GM23338 (cell line): ENCODE measurements around the gene PUS1. TPM values are rescaled to one million over a fixed set of nuclear protein-coding genes. Genes with fewer than 3 reads are reported as not detected.

Experiments used
- ATAC-seq: fragments of 200-7000 bp; cut with Tn5 transposase; 3 replicates; pipeline ENCODE4 v1.9.1; 2020
- DNase-seq: peaks from one replicate; pipeline ENCODE4 v3.0.0-alpha.2; 2015; ENCODE audit warnings: low spot score
- H2AFZ ChIP-seq: fragments of 200-600 bp; sonication (generic); 2 replicates; pipeline ENCODE4 v1.8.0; 2016; ENCODE audit warnings: antibody characterized with exemption, mild to moderate bottlenecking, moderate library complexity
- H3F3A ChIP-seq: fragments of 200-600 bp; sonication (generic); replicated peaks from 2 replicates; pipeline ENCODE4 v1.8.0; 2017; ENCODE audit warnings: antibody characterized with exemption, mixed run types, low read depth
- H3K27ac ChIP-seq: fragments of 200-600 bp; sonication (generic); 2 replicates; pipeline ENCODE4 v1.6.1; 2016; ENCODE audit warnings: low read depth
- H3K27me3 ChIP-seq: fragments of 200-600 bp; sonication (generic); 2 replicates; pipeline ENCODE4 v1.8.0; 2016; ENCODE audit warnings: mild to moderate bottlenecking, mixed run types, moderate library complexity; ENCODE audit not compliant: insufficient read depth
- H3K36me3 ChIP-seq: fragments of 200-600 bp; sonication (generic); 2 replicates; pipeline ENCODE4 v1.8.0; 2016; ENCODE audit warnings: mild to moderate bottlenecking; ENCODE audit not compliant: insufficient read depth
- H3K4me1 ChIP-seq: fragments of 200-600 bp; sonication (generic); 2 replicates; pipeline ENCODE4 v1.8.0; 2016; ENCODE audit warnings: mild to moderate bottlenecking, moderate library complexity; ENCODE audit not compliant: insufficient read depth
- H3K4me2 ChIP-seq: fragments of 200-600 bp; sonication (generic); 2 replicates; pipeline ENCODE4 v1.7.1; 2017; ENCODE audit warnings: mixed run types
- H3K4me3 ChIP-seq: fragments of 200-600 bp; sonication (generic); 2 replicates; pipeline ENCODE4 v1.6.1; 2016; ENCODE audit warnings: mixed run types
- H3K79me2 ChIP-seq: fragments of 200-600 bp; sonication (generic); replicated peaks from 2 replicates; pipeline ENCODE4 v1.8.0; 2017; ENCODE audit warnings: mild to moderate bottlenecking; ENCODE audit not compliant: insufficient read depth
- H3K9me2 ChIP-seq: fragments of 200-600 bp; sonication (generic); 2 replicates; pipeline ENCODE4 v1.8.0; 2017; ENCODE audit not compliant: insufficient read depth
- H4K20me1 ChIP-seq: fragments of 200-600 bp; sonication (generic); replicated peaks from 2 replicates; pipeline ENCODE4 v1.8.0; 2017; ENCODE audit warnings: mild to moderate bottlenecking; ENCODE audit not compliant: insufficient read depth
- H3K27ac Mint-ChIP-seq: 2 replicates; pipeline ENCODE4 v1.8.0; 2020; ENCODE audit warnings: inconsistent platforms, mild to moderate bottlenecking, moderate library complexity, mixed read lengths
- H3K27me3 Mint-ChIP-seq: 3 replicates; pipeline ENCODE4 v1.8.0; 2022; ENCODE audit warnings: low read depth, mild to moderate bottlenecking, moderate library complexity, mixed read lengths, inconsistent platforms; ENCODE audit not compliant: insufficient read depth, poor library complexity
- H3K36me3 Mint-ChIP-seq: 3 replicates; pipeline ENCODE4 v1.8.0; 2021; ENCODE audit warnings: low read depth, mild to moderate bottlenecking, inconsistent platforms, moderate library complexity, mixed read lengths
- H3K4me1 Mint-ChIP-seq: 3 replicates; pipeline ENCODE4 v1.8.0; 2020; ENCODE audit warnings: mild to moderate bottlenecking, inconsistent platforms, mixed read lengths
- H3K4me3 Mint-ChIP-seq: 3 replicates; pipeline ENCODE4 v1.8.0; 2021; ENCODE audit warnings: moderate library complexity, mild to moderate bottlenecking, inconsistent platforms, mixed read lengths
- H3K9me3 Mint-ChIP-seq: 3 replicates; pipeline ENCODE4 v1.8.0; 2020; ENCODE audit warnings: moderate library complexity, mild to moderate bottlenecking, inconsistent platforms, mixed read lengths
- CREB1 ChIP-seq: fragments of 250-450 bp; sonication (Bioruptor Pico); IDR thresholded peaks from 2 replicates; pipeline ENCODE4 v1.5.0; 2020; ENCODE audit warnings: low read depth, mild to moderate bottlenecking, moderate library complexity
- CTCF ChIP-seq, 2 experiments: fragments of 200-600 bp in 1 of 2; sonication (generic) in 1 of 2; conservative IDR thresholded peaks; 2 replicates each; pipeline versions ENCODE4 v1.5.1 to v1.6.1; 2016 to 2017; ENCODE audit warnings: antibody characterized with exemption in 2 of 2, low read depth in 2 of 2, mild to moderate bottlenecking in 2 of 2, moderate library complexity in 1 of 2
- EZH2 ChIP-seq: fragments of 200-600 bp; sonication (generic); IDR thresholded peaks from one replicate; pipeline ENCODE4 v1.8.0; 2017; ENCODE audit warnings: antibody characterized with exemption, mild to moderate bottlenecking, low read depth; ENCODE audit not compliant: unreplicated experiment
- EZH2phosphoT487 ChIP-seq: fragments of 200-600 bp; sonication (generic); IDR thresholded peaks from one replicate; pipeline ENCODE4 v1.8.1; 2018; ENCODE audit warnings: antibody characterized with exemption; ENCODE audit not compliant: unreplicated experiment
- JUNB ChIP-seq: IDR thresholded peaks from one replicate; pipeline ENCODE4 v1.6.1; 2016; ENCODE audit warnings: antibody characterized with exemption; ENCODE audit not compliant: unreplicated experiment
- NANOG ChIP-seq: IDR thresholded peaks from 2 replicates; pipeline ENCODE4 v1.6.1; 2016; ENCODE audit warnings: antibody characterized with exemption, borderline replicate concordance
- POLR2AphosphoS5 ChIP-seq: IDR thresholded peaks from 2 replicates; pipeline ENCODE4 v1.6.1; 2016; ENCODE audit warnings: antibody characterized with exemption, low read depth
- STAT1 ChIP-seq: IDR thresholded peaks from one replicate; pipeline ENCODE4 v1.6.1; 2016; ENCODE audit warnings: antibody characterized with exemption; ENCODE audit not compliant: unreplicated experiment
- ZNF114 ChIP-seq: fragments of 250-450 bp; sonication (Bioruptor Pico); IDR thresholded peaks from 2 replicates; pipeline ENCODE4 v1.5.0; 2020; ENCODE audit warnings: mild to moderate bottlenecking, moderate library complexity
- ZNF331 ChIP-seq: fragments of 250-450 bp; sonication (Bioruptor Pico); IDR thresholded peaks from 2 replicates; pipeline ENCODE4 v1.5.0; 2020; ENCODE audit warnings: low read depth, mild to moderate bottlenecking, moderate library complexity
- ZNF462 ChIP-seq: fragments of 250-450 bp; sonication (Bioruptor Pico); IDR thresholded peaks from 2 replicates; pipeline ENCODE4 v1.5.0; 2020; ENCODE audit warnings: mild to moderate bottlenecking, moderate library complexity
- polyA plus RNA-seq: library from polyadenylated mRNA; unstranded; fragments of >200 nt; fragmentation: Nextera tagmentation; extraction: Ambion mirVana; gene quantifications from 2 replicates; pipeline ENCODE4 v1.2.1, GENCODE V29; 2016
- total RNA-seq: library from RNA; depleted of rRNA; stranded (reverse); fragments of >200 nt; shearing (Covaris generic); gene quantifications from 2 replicates; pipeline ENCODE4 v1.2.3, GENCODE V29; 2014
- TF ChIP-seq, protein P1 (sequence below): IDR thresholded peaks from 2 replicates; pipeline ENCODE4 v1.6.1; 2016; ENCODE audit warnings: antibody characterized with exemption
- TF ChIP-seq, protein P2 (sequence below): IDR thresholded peaks from one replicate; pipeline ENCODE4 v1.6.1; 2018; ENCODE audit warnings: antibody characterized with exemption; ENCODE audit not compliant: unreplicated experiment

The PUS1 gene
- total and polyA plus RNA-seq, 2 experiments from 2014 or later = 52.4 to 73.0 TPM

DNA sequence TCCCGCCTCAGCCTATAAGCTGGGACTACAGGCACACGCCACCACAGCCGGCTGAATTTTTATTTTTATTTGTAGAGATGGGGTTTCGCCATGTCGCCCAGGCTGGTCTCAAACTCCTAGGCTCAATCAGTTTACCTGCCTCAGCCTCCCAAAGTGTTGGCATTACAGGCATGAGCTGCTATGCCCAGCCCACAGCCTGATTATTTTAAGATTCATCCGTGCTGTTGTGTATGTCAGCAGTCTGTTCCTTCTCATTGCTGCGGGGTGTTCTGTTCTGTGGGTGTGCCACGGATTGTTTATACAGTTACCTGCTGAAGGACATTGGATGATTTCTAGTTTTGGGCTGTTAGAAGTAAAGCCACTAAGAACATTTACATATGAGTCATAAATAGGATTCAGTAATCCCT is 11.1 kb downstream of the PUS1 start:
- Histone ChIP-seq H3K27ac (no peak overlapping the region), H3K4me1 (no peaks in the 10 kb centered on the region), H3K79me2 (no peaks in the 10 kb centered on the region; the same call in 1 of the 2 replicates), H3K9me2 (no peaks in the 10 kb centered on the region), H4K20me1 (peaks cover 9% of the 10 kb centered on the region; the same call in 1 of the 2 replicates), H3K4me3 (no peak overlapping the region), H3K4me2 (no peak overlapping the region), H3F3A (peaks cover 6% of the 10 kb centered on the region; the same call in 1 of the 2 replicates), H3K36me3 (peaks cover 42% of the 10 kb centered on the region), H3K27me3 (no peaks in the 10 kb centered on the region), H2AFZ (no peak overlapping the region)
- no peaks in the 10 kb centered on the region for H3K4me1 Mint-ChIP-seq
- peaks cover 95% of the 10 kb centered on the region for H3K36me3 Mint-ChIP-seq
- H3K9me3 Mint-ChIP-seq = peaks cover 2% of the 10 kb centered on the region; the same call in 2 of the 3 replicates
- TF ChIP-seq POLR2AphosphoS5 = no peak
- no peak for TF ChIP-seq NANOG
- TF ChIP-seq ZNF331 = no peak
- no peak for TF ChIP-seq JUNB
- TF ChIP-seq ZNF114 (CRISPR knock-in tag) = no peak
- TF ChIP-seq CTCF (conservative IDR thresholded peaks at IDR 0.05; ENCODE audit: low read depth in 2 of 2) = no peak
- TF ChIP-seq CREB1 = no peak
- TF ChIP-seq EZH2phosphoT487 = no peak
- no peak for TF ChIP-seq STAT1
- TF ChIP-seq, protein P1, sequence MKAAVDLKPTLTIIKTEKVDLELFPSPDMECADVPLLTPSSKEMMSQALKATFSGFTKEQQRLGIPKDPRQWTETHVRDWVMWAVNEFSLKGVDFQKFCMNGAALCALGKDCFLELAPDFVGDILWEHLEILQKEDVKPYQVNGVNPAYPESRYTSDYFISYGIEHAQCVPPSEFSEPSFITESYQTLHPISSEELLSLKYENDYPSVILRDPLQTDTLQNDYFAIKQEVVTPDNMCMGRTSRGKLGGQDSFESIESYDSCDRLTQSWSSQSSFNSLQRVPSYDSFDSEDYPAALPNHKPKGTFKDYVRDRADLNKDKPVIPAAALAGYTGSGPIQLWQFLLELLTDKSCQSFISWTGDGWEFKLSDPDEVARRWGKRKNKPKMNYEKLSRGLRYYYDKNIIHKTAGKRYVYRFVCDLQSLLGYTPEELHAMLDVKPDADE = no peak
- no peak for TF ChIP-seq EZH2
- no peak for TF ChIP-seq ZNF462
- TF ChIP-seq, protein P2, sequence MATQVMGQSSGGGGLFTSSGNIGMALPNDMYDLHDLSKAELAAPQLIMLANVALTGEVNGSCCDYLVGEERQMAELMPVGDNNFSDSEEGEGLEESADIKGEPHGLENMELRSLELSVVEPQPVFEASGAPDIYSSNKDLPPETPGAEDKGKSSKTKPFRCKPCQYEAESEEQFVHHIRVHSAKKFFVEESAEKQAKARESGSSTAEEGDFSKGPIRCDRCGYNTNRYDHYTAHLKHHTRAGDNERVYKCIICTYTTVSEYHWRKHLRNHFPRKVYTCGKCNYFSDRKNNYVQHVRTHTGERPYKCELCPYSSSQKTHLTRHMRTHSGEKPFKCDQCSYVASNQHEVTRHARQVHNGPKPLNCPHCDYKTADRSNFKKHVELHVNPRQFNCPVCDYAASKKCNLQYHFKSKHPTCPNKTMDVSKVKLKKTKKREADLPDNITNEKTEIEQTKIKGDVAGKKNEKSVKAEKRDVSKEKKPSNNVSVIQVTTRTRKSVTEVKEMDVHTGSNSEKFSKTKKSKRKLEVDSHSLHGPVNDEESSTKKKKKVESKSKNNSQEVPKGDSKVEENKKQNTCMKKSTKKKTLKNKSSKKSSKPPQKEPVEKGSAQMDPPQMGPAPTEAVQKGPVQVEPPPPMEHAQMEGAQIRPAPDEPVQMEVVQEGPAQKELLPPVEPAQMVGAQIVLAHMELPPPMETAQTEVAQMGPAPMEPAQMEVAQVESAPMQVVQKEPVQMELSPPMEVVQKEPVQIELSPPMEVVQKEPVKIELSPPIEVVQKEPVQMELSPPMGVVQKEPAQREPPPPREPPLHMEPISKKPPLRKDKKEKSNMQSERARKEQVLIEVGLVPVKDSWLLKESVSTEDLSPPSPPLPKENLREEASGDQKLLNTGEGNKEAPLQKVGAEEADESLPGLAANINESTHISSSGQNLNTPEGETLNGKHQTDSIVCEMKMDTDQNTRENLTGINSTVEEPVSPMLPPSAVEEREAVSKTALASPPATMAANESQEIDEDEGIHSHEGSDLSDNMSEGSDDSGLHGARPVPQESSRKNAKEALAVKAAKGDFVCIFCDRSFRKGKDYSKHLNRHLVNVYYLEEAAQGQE = no peak
- peaks cover 8% of the 10 kb centered on the region for H3K27me3 Mint-ChIP-seq
- DNase-seq (no peak), ATAC-seq (no peak)
- no peak overlapping the region for H3K27ac Mint-ChIP-seq
- H3K4me3 Mint-ChIP-seq = no peak overlapping the region
